Progenitor cell of endocrine pancreas (in vitro differentiated cells): ENCODE measurements around the gene PMPCA. TPM values are rescaled to one million over a fixed set of nuclear protein-coding genes. Genes with fewer than 3 reads are reported as not detected.

Experiments
- DNase-seq: peaks from one replicate; pipeline ENCODE4 v3.0.0; 2021; ENCODE audit warnings: low spot score; ENCODE audit not compliant: unreplicated experiment
- H3K27ac Mint-ChIP-seq: 2 replicates; pipeline ENCODE4 v1.8.0; 2021; ENCODE audit warnings: mild to moderate bottlenecking, moderate library complexity, mixed read lengths
- H3K27me3 Mint-ChIP-seq: 2 replicates; pipeline ENCODE4 v1.8.0; 2021; ENCODE audit warnings: mixed read lengths
- H3K36me3 Mint-ChIP-seq: 2 replicates; pipeline ENCODE4 v1.8.0; 2022; ENCODE audit warnings: mixed read lengths; ENCODE audit not compliant: insufficient read depth
- H3K4me1 Mint-ChIP-seq: 2 replicates; pipeline ENCODE4 v1.8.0; 2021; ENCODE audit warnings: low read depth, mixed read lengths
- H3K4me3 Mint-ChIP-seq: 2 replicates; pipeline ENCODE4 v1.8.0; 2021; ENCODE audit warnings: low read depth, mild to moderate bottlenecking, moderate library complexity, mixed read lengths
- H3K9me3 Mint-ChIP-seq: 2 replicates; pipeline ENCODE4 v1.8.0; 2021; ENCODE audit warnings: low read depth, mixed read lengths
- CTCF ChIP-seq: fragments of 200-600 bp; sonication (generic); IDR thresholded peaks from one replicate; pipeline ENCODE4 v1.5.0; 2021; ENCODE audit warnings: antibody characterized with exemption, mild to moderate bottlenecking; ENCODE audit not compliant: unreplicated experiment
- total RNA-seq: library from RNA; stranded (reverse); gene quantifications from 2 replicates; pipeline ENCODE4 v1.2.1, GENCODE V29; 2021

PMPCA gene
- total RNA-seq, 1 donor from 2014 or later = 68.3 TPM

GRCh38 chr9:136460772-136461325 lies 50.4 kb downstream of the PMPCA start:
- peaks cover 29% of the 10 kb centered on the region for H3K36me3 Mint-ChIP-seq
- H3K4me1 Mint-ChIP-seq = no peaks in the 10 kb centered on the region
- H3K27me3 Mint-ChIP-seq = no peaks in the 10 kb centered on the region
- no peaks in the 10 kb centered on the region for H3K9me3 Mint-ChIP-seq
- no peak for TF ChIP-seq CTCF
- no peak overlapping the region for H3K4me3 Mint-ChIP-seq
- no peak for DNase-seq
- no peak overlapping the region for H3K27ac Mint-ChIP-seq

- H3K4me1 Mint-ChIP-seq = no peaks in the 10 kb centered on the region
- no peak for TF ChIP-seq CTCF
- H3K36me3 Mint-ChIP-seq = peaks cover 28% of the 10 kb centered on the region
- H3K27me3 Mint-ChIP-seq = no peaks in the 10 kb centered on the region
- H3K27ac Mint-ChIP-seq = no peak overlapping the region
- DNase-seq = no peak
- H3K9me3 Mint-ChIP-seq = no peaks in the 10 kb centered on the region
- no peak overlapping the region for H3K4me3 Mint-ChIP-seq
Measured at GRCh38 chr9:136462664-136463063, 52.2 kb downstream of the PMPCA start.

GRCh38 chr9:136463578-136463977 lies 53.1 kb downstream of the PMPCA start:
- Mint-ChIP-seq H3K27ac (no peak overlapping the region), H3K9me3 (no peaks in the 10 kb centered on the region)

GRCh38 chr9:136464241-136464640 lies 53.8 kb downstream of the PMPCA start:
- Mint-ChIP-seq H3K27me3 (no peaks in the 10 kb centered on the region), H3K9me3 (no peaks in the 10 kb centered on the region), H3K4me3 (no peak overlapping the region), H3K27ac (no peak overlapping the region), H3K36me3 (peaks cover 22% of the 10 kb centered on the region), H3K4me1 (no peaks in the 10 kb centered on the region)
- TF ChIP-seq CTCF = no peak
- no peak for DNase-seq

More at GRCh38 chr9:136463578-136463977, 53.1 kb downstream of the PMPCA start:
- no peak for DNase-seq
- Mint-ChIP-seq H3K27me3 (no peaks in the 10 kb centered on the region), H3K36me3 (peaks cover 28% of the 10 kb centered on the region), H3K4me3 (no peak overlapping the region), H3K4me1 (no peaks in the 10 kb centered on the region)
- no peak for TF ChIP-seq CTCF

GRCh38 chr9:136465500-136466154 lies 55.2 kb downstream of the PMPCA start:
- Mint-ChIP-seq H3K36me3 (peaks cover 19% of the 10 kb centered on the region), H3K4me3 (no peak overlapping the region), H3K4me1 (no peaks in the 10 kb centered on the region), H3K27ac (no peak overlapping the region), H3K9me3 (no peaks in the 10 kb centered on the region), H3K27me3 (no peaks in the 10 kb centered on the region)
- no peak for TF ChIP-seq CTCF
- no peak for DNase-seq
